K562 (cell line): Measurements from ENCODE around the gene SLC25A11. TPM values are rescaled to one million over a fixed set of nuclear protein-coding genes. Genes with fewer than 3 reads are reported as not detected.

ENCODE experiments used
- ATAC-seq: fragments of 200-7000 bp; cut with Tn5 transposase; 3 replicates; pipeline ENCODE4 v1.9.1; 2020; ENCODE audit warnings: moderate library complexity
- BruUV-seq: library from RNA; stranded (reverse); fragments of 400-500 nt; replicated peaks from 2 replicates; lab custom pipeline; 2021; lab: Mats Ljungman, UMichigan
- CTCF ChIA-PET: fragments of 300-600 bp; formaldehyde crosslinking; extraction: SDS; loops from one replicate; lab custom pipeline; 2021; ENCODE audit warnings: low intra/inter-chr PET ratio; lab: Yijun Ruan, JAX
- POLR2A ChIA-PET: fragments of 300-600, 350-650 bp; sonication (Branson Sonifier 250); formaldehyde crosslinking; extraction: SDS; loops from one replicate; lab custom pipeline; 2021; ENCODE audit warnings: antibody characterized with exemption, inconsistent platforms; lab: Yijun Ruan, JAX
- DNase-seq, 4 experiments: peaks; one replicate each; pipeline versions ENCODE4 v3.0.0 to v3.0.0-alpha.2; 2011 to 2018; ENCODE audit warnings: low spot score in 3 of 4, mixed read lengths in 3 of 4; ENCODE audit errors: extremely low read depth in 1 of 4
- FAIRE-seq: peaks from 2 replicates; lab custom pipeline; 2011; peaks lifted over from hg19 to GRCh38; lab: Jason Lieb, UNC
- H2AFZ ChIP-seq: 2 replicates; pipeline ENCODE4 v1.6.0; 2011; ENCODE audit warnings: low read depth, low read length, control low read depth, inconsistent platforms
- H3K27ac ChIP-seq: fragments of 200-600 bp; 3 replicates; pipeline ENCODE4 v1.8.0; 2011; ENCODE audit warnings: low read depth, mild to moderate bottlenecking, control low read depth, inconsistent platforms, low read length, moderate library complexity, mixed read lengths; ENCODE audit errors: extremely low read depth
- H3K27me3 ChIP-seq, 2 experiments: fragments of 300-600 bp in 1 of 2; 2 replicates in 1 of 2; 3 replicates in 1 of 2; pipeline versions ENCODE4 v1.6.0 to v1.8.0; 2011; ENCODE audit warnings: inconsistent platforms in 2 of 2, low read length in 2 of 2, mild to moderate bottlenecking in 1 of 2, mixed read lengths in 1 of 2, moderate library complexity in 1 of 2; ENCODE audit not compliant: control insufficient read depth in 2 of 2, insufficient read depth in 2 of 2
- H3K36me3 ChIP-seq: fragments of 300-600 bp; 3 replicates; pipeline ENCODE4 v1.8.0; 2011; ENCODE audit warnings: mild to moderate bottlenecking, low read length, inconsistent platforms; ENCODE audit not compliant: control insufficient read depth, insufficient read depth
- H3K4me1 ChIP-seq, 2 experiments: fragments of 200-600 bp in 1 of 2; replicated peaks in 1 of 2; 2 replicates in 1 of 2; 3 replicates in 1 of 2; pipeline versions ENCODE4 v1.5.1 to v1.8.0; 2011; ENCODE audit warnings: inconsistent platforms in 2 of 2, low read length in 2 of 2, mild to moderate bottlenecking in 1 of 2, mixed read lengths in 1 of 2, moderate library complexity in 1 of 2; ENCODE audit not compliant: control insufficient read depth in 2 of 2, insufficient read depth in 2 of 2
- H3K4me2 ChIP-seq: 2 replicates; pipeline ENCODE4 v1.6.1; 2011; ENCODE audit warnings: low read length, control low read depth, inconsistent platforms, mixed read lengths; ENCODE audit not compliant: insufficient read depth
- H3K4me3 ChIP-seq: fragments of 200-600 bp; sonication (generic), shearing (Covaris generic); 2 replicates; pipeline ENCODE4 v1.5.1; 2016; ENCODE audit warnings: control low read depth, inconsistent platforms
- H3K79me2 ChIP-seq: fragments of 200-600 bp; 3 replicates; pipeline ENCODE4 v1.8.0; 2011; ENCODE audit warnings: low read length, inconsistent platforms; ENCODE audit not compliant: control insufficient read depth, insufficient read depth
- H3K9ac ChIP-seq, 2 experiments: 2 replicates each; pipeline versions ENCODE4 v1.6.0 to v1.6.1; 2011; ENCODE audit warnings: low read depth in 2 of 2, low read length in 2 of 2, control low read depth in 1 of 2, inconsistent platforms in 1 of 2, mild to moderate bottlenecking in 1 of 2, mixed read lengths in 1 of 2; ENCODE audit not compliant: insufficient read depth in 1 of 2
- H3K9me1 ChIP-seq: one replicate; pipeline ENCODE4 v1.6.0; 2011; ENCODE audit warnings: inconsistent platforms, mild to moderate bottlenecking, low read length, moderate library complexity; ENCODE audit not compliant: control insufficient read depth, insufficient read depth
- H3K9me3 ChIP-seq: replicated peaks from 2 replicates; pipeline ENCODE4 v1.5.1; 2011; ENCODE audit warnings: low read depth, low read length, inconsistent platforms; ENCODE audit not compliant: control insufficient read depth, insufficient read depth
- H4K20me1 ChIP-seq: replicated peaks from 2 replicates; pipeline ENCODE4 v1.6.1; 2011; ENCODE audit warnings: low read length, inconsistent platforms, mixed read lengths; ENCODE audit not compliant: control insufficient read depth, insufficient read depth
- CBX8 ChIP-seq: fragments of 200-600 bp; sonication (generic); IDR thresholded peaks from 2 replicates; pipeline ENCODE4 v1.6.1; 2012; ENCODE audit warnings: borderline replicate concordance, mixed run types, low read depth, mild to moderate bottlenecking, moderate library complexity, mixed read lengths, low read length, control low read depth, inconsistent platforms; ENCODE audit not compliant: poor library complexity, severe bottlenecking; ENCODE audit errors: extremely low read depth
- CREB5 ChIP-seq: fragments of 250-450 bp; sonication (Bioruptor Pico); IDR thresholded peaks from 2 replicates; pipeline ENCODE4 v1.5.0; 2020; ENCODE audit warnings: mild to moderate bottlenecking
- GTF2A2 ChIP-seq: IDR thresholded peaks from 2 replicates; pipeline ENCODE4 v1.6.1; 2016; ENCODE audit warnings: mild to moderate bottlenecking, missing genetic modification characterization, missing compliant biosample characterization
- KHSRP ChIP-seq: fragments of 450-650 bp; IDR thresholded peaks from 2 replicates; pipeline ENCODE4 v1.6.1; 2017
- MYC ChIP-seq, 2 experiments: fragments of 250-450 bp in 1 of 2; sonication (Bioruptor Pico) in 1 of 2; IDR thresholded peaks; 2 replicates each; pipeline versions ENCODE4 v1.5.1 to v1.6.1; 2012 to 2021; ENCODE audit warnings: low read depth in 2 of 2, borderline replicate concordance in 1 of 2, improper control_type of control experiment in 1 of 2, low read length in 1 of 2, mild to moderate bottlenecking in 1 of 2, moderate library complexity in 1 of 2
- NFE2 ChIP-seq: IDR thresholded peaks from 2 replicates; pipeline ENCODE4 v1.6.1; 2014; ENCODE audit warnings: antibody characterized with exemption, low read depth
- POLR2G ChIP-seq: fragments of 200-400 bp; formaldehyde crosslinking; IDR thresholded peaks from 2 replicates; pipeline ENCODE4 v1.6.1; 2017; ENCODE audit warnings: low read depth, mild to moderate bottlenecking, antibody characterized with exemption, low read length, moderate library complexity
- WGBS: fragments of 100-300 bp; shearing (Covaris generic); methylation state at CpG from one replicate; pipeline ENCODE4 v1.1.6; 2016; ENCODE audit warnings: low coverage, mixed read lengths; ENCODE audit not compliant: insufficient coverage; ENCODE audit errors: missing lambda C conversion rate; 5-methylcytosine and 5-hydroxymethylcytosine counted together
- in situ Hi-C: fragments of 300-500 bp; cut with MboI; formaldehyde crosslinking; loops from 4 replicates; pipeline ENCODE4 v1.15.0; 2018; ENCODE audit warnings: inconsistent platforms, mixed read lengths
- intact Hi-C: fragments of 100-400 bp; cut with micrococcal nuclease; formaldehyde crosslinking; loops from 2 replicates; pipeline ENCODE4 v1.14.2; 2022
- polyA plus RNA-seq, 8 experiments: library from polyadenylated mRNA; depleted of rRNA in 4 of 8; stranded (reverse) in 5 of 8; unstranded in 3 of 8; fragments of >200 nt; fragmentation: Nextera tagmentation in 2 of 8; fragmentation: Illumina TruSeq in 1 of 8; extraction: Ambion mirVana in 2 of 8; extraction: Trizol in 1 of 8; gene quantifications; 2 replicates each; pipeline versions ENCODE4 v1.2.1 to v1.2.3, GENCODE V29; 2011 to 2014; ENCODE audit warnings: inconsistent platforms in 1 of 8, missing spikeins in 1 of 8
- total RNA-seq, 7 experiments: library from RNA; depleted of rRNA in 6 of 7; stranded (reverse); fragments of >200 nt in 6 of 7; fragmentation: Illumina TruSeq in 2 of 7; extraction: Trizol in 2 of 7; gene quantifications; 2 replicates each; pipeline versions ENCODE4 v1.2.1 to v1.2.3, GENCODE V29; 2011 to 2021; ENCODE audit warnings: low replicate concordance in 1 of 7
- TF ChIP-seq, protein P1 (sequence below): IDR thresholded peaks from 2 replicates; pipeline ENCODE4 v1.6.1; 2011; ENCODE audit warnings: borderline replicate concordance, low read depth, mild to moderate bottlenecking, moderate library complexity, low read length; ENCODE audit not compliant: insufficient read depth, poor library complexity, severe bottlenecking

SLC25A11 gene
- total and polyA plus RNA-seq, 9 of the 15 experiments (the other 6 are each of a cell fraction or from before 2014, with no cell fraction given) = 3.1 to 56.7 (median 32.9) TPM

- intact Hi-C loops = no loop called here
- TF ChIP-seq POLR2G (0 out of 2 replicates have a peak, but pooled peaks have one; percentile 2), MYC (IDR thresholded peaks at IDR 0.05; ENCODE audit: low read depth, low read length) (no peak), MYC (CRISPR knock-in tag; IDR thresholded peaks at IDR 0.05; ENCODE audit: borderline replicate concordance, low read depth) (no peak)
- Histone ChIP-seq H3K27me3 (no peaks in the 10 kb centered on the region), H3K9me1 (peaks cover 2% of the 10 kb centered on the region), H3K36me3 (peaks cover 28% of the 10 kb centered on the region; the same call in 2 of the 3 replicates), H3K4me3 (no peak overlapping the region), H2AFZ (no peak overlapping the region), H3K9me3 (no peaks in the 10 kb centered on the region), H4K20me1 (no peaks in the 10 kb centered on the region), H3K27ac (no peak overlapping the region), H3K4me1 (peaks cover 14 to 33% of the 10 kb centered on the region in 2 experiments), H3K4me2 (no peak overlapping the region), H3K9ac (no peak overlapping the region), H3K79me2 (no peaks in the 10 kb centered on the region)
- no TSS peak for BruUV-seq
- WGBS = 100% methylated on average over 2 of the region's 34 CpGs
- no peak for DNase-seq
- ChIA-PET POLR2A (interaction anchor here (0.6 to 1.1 kb wide), 2 partner anchors 10 to 377 kb away, joined by 3 read pairs; no protein-coding TSS in a partner anchor), CTCF (no interaction called here)
- no peak for ATAC-seq
- FAIRE-seq = no peak
- in situ Hi-C loops = no loop called here
Observed at GRCh38 chr17:4898927-4899326, 40.9 kb downstream of the SLC25A11 start.

DNA sequence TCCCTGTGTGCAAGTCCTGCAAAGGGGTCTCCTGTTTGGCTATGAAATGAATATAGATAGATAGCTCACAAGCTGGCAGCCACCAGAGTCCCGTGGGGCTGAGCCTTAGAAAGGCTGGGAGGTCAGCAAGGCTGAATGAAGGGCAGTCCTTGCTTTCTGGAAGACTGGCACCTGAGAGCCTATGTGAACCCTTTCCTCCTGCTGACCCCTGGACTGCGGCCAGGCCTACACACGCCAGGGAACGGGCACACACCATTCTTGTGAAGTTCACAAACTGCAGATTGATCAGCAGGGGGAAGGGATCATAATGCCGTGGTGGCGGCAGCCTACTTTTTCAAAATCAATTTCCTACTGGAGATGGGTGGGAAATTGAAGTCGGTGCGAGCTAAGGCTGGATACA lies 41.5 kb downstream of the SLC25A11 start:
- H3K27ac ChIP-seq = no peak overlapping the region
- H3K79me2 ChIP-seq = no peaks in the 10 kb centered on the region
- BruUV-seq = no TSS peak
- POLR2A ChIA-PET = no interaction called here
- DNase-seq (no peak), FAIRE-seq (no peak), ATAC-seq (no peak)
- H3K9ac ChIP-seq = no peak overlapping the region
- CTCF ChIA-PET = no interaction called here
- in situ Hi-C loops = no loop called here
- peaks cover 33% of the 10 kb centered on the region; the same call in 2 of the 3 replicates for H3K36me3 ChIP-seq
- no peak overlapping the region for H3K4me2 ChIP-seq
- H3K9me3 ChIP-seq = no peaks in the 10 kb centered on the region
- no peaks in the 10 kb centered on the region for H4K20me1 ChIP-seq
- peaks cover 1% of the 10 kb centered on the region for H3K9me1 ChIP-seq
- no peak overlapping the region for H3K4me3 ChIP-seq
- intact Hi-C loops = no loop called here
- peaks cover 12 to 33% of the 10 kb centered on the region in 2 experiments for H3K4me1 ChIP-seq
- H2AFZ ChIP-seq = no peak overlapping the region
- no peaks in the 10 kb centered on the region for H3K27me3 ChIP-seq
- WGBS = 93% methylated on average over 6 of the region's 8 CpGs
- TF ChIP-seq KHSRP (no peak), NFE2 (no peak), GTF2A2 (no peak), CREB5 (CRISPR knock-in tag) (no peak), CBX8 (no peak)
- TF ChIP-seq, protein P1, sequence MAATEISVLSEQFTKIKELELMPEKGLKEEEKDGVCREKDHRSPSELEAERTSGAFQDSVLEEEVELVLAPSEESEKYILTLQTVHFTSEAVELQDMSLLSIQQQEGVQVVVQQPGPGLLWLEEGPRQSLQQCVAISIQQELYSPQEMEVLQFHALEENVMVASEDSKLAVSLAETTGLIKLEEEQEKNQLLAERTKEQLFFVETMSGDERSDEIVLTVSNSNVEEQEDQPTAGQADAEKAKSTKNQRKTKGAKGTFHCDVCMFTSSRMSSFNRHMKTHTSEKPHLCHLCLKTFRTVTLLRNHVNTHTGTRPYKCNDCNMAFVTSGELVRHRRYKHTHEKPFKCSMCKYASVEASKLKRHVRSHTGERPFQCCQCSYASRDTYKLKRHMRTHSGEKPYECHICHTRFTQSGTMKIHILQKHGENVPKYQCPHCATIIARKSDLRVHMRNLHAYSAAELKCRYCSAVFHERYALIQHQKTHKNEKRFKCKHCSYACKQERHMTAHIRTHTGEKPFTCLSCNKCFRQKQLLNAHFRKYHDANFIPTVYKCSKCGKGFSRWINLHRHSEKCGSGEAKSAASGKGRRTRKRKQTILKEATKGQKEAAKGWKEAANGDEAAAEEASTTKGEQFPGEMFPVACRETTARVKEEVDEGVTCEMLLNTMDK = no peak
